ENCODE data around the gene ZNRF2.

ZNRF2 gene

DNA sequence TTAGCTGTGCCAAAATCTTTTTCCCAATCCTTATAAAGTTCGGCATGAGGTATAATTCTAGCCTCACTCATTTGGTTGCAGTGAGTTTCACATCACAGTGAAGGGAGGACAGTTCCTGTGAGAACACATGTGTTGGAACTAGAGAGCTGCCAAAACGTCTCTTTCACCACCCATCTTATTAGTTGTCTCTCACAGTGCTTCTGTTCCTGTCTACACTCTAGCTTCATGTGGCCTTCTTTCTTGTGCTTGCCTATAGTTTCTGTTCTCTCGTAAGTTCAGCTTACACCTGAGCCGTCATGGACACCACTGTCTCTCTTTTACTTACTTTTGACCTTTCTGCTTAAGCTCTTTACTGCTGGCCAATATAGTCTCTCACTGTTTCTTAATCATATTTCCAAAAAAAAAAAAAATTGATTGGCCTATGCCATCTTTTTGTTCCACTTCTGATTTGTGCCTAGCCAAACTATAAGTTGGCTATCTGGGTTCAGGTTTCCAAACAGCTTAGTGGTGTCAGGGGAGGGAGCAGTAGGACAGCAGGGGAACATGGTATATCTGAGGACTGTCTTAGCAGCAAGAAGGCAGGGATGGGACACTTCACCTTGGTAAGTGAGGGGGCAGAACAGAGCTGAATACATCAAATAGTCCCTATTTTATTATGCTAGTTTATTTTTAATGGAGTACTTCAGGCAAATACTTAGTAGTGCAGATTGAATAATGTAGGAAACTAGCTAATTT lies 38.0 kb downstream of the ZNRF2 start:
- Histone ChIP-seq H4K20me1 (ENCODE audit: insufficient read depth, low read length) (no peaks in the 10 kb centered on the region), H3K4me2 (ENCODE audit: low read depth, low read length) (peak overlapping the region; percentile 87), H3F3A (ENCODE audit: insufficient read depth, low read length) (peaks cover 27% of the 10 kb centered on the region), H3K9ac (ENCODE audit: low read length) (peak overlapping the region; percentile 52), H3K27me3 (replicated peaks; ENCODE audit: insufficient read depth, low read length) (no peaks in the 10 kb centered on the region), H3K36me3 (replicated peaks; ENCODE audit: insufficient read depth, low read length) (no peaks in the 10 kb centered on the region), H3K4me1 (ENCODE audit: low read length) (peaks cover 24% of the 10 kb centered on the region), H3K79me2 (ENCODE audit: low read length) (peaks cover 91% of the 10 kb centered on the region), H3K27ac (ENCODE audit: low read length) (peak overlapping the region; percentile 80), H3K4me3 (ENCODE audit: low read length) (peak overlapping the region; percentile 59), H2AFZ (ENCODE audit: low read length) (no peak overlapping the region; the same call in 1 of the 2 replicates), H3K9me2 (replicated peaks; ENCODE audit: insufficient read depth, low read length) (no peaks in the 10 kb centered on the region), H3K9me3 (replicated peaks; ENCODE audit: insufficient read depth, low read length) (no peaks in the 10 kb centered on the region)
- DNase-seq: peak; percentile 72
- TF ChIP-seq, protein P1, sequence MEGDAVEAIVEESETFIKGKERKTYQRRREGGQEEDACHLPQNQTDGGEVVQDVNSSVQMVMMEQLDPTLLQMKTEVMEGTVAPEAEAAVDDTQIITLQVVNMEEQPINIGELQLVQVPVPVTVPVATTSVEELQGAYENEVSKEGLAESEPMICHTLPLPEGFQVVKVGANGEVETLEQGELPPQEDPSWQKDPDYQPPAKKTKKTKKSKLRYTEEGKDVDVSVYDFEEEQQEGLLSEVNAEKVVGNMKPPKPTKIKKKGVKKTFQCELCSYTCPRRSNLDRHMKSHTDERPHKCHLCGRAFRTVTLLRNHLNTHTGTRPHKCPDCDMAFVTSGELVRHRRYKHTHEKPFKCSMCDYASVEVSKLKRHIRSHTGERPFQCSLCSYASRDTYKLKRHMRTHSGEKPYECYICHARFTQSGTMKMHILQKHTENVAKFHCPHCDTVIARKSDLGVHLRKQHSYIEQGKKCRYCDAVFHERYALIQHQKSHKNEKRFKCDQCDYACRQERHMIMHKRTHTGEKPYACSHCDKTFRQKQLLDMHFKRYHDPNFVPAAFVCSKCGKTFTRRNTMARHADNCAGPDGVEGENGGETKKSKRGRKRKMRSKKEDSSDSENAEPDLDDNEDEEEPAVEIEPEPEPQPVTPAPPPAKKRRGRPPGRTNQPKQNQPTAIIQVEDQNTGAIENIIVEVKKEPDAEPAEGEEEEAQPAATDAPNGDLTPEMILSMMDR (IDR thresholded peaks at IDR 0.05; ENCODE audit: low read length): no peak
- no peak for TF ChIP-seq EZH2phosphoT487 (IDR thresholded peaks at IDR 0.05; ENCODE audit: low read length)
- no peak for TF ChIP-seq EZH2 (optimal IDR thresholded peaks at IDR 0.05; ENCODE audit: low read depth, low read length)

DNA sequence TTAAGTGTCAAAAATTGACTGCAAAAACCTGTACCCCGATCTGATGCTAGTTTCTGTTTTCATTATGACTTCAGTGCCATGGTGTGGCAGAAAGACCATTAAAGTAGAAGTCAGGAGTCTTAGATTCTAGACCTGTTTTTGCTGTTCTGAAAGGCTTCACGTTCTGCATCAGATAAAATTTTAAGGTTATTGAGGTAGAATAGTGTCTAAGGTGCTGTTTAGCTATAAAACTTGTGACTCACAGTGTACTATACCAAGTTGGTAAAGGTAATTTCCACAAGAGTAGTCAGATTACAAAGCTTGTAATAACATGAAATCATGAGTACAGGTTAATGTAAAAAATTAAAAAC lies 38.6 kb downstream of the ZNRF2 start:
- H3K9ac ChIP-seq (ENCODE audit: low read length): peak overlapping the region; percentile 52; the same call in 1 of the 2 replicates
- H3K79me2 ChIP-seq (ENCODE audit: low read length): peaks cover 90% of the 10 kb centered on the region
- H3K27ac ChIP-seq (ENCODE audit: low read length): peak overlapping the region; percentile 80; the same call in 1 of the 2 replicates
- H3K27me3 ChIP-seq (replicated peaks; ENCODE audit: insufficient read depth, low read length): no peaks in the 10 kb centered on the region
- TF ChIP-seq EZH2 (optimal IDR thresholded peaks at IDR 0.05; ENCODE audit: low read depth, low read length) (no peak), EZH2phosphoT487 (IDR thresholded peaks at IDR 0.05; ENCODE audit: low read length) (no peak)
- TF ChIP-seq, protein P1 (IDR thresholded peaks at IDR 0.05; ENCODE audit: low read length): no peak
- H3K4me2 ChIP-seq (ENCODE audit: low read depth, low read length): peak overlapping the region; percentile 87
- H2AFZ ChIP-seq (ENCODE audit: low read length): no peak overlapping the region
- DNase-seq: peak; percentile 56
- H4K20me1 ChIP-seq (ENCODE audit: insufficient read depth, low read length): no peaks in the 10 kb centered on the region
- no peaks in the 10 kb centered on the region for H3K36me3 ChIP-seq (replicated peaks; ENCODE audit: insufficient read depth, low read length)
- H3K4me3 ChIP-seq (ENCODE audit: low read length): peak overlapping the region; percentile 59
- peaks cover 21% of the 10 kb centered on the region for H3K4me1 ChIP-seq (ENCODE audit: low read length)
- H3K9me3 ChIP-seq (replicated peaks; ENCODE audit: insufficient read depth, low read length): no peaks in the 10 kb centered on the region
- no peaks in the 10 kb centered on the region for H3K9me2 ChIP-seq (replicated peaks; ENCODE audit: insufficient read depth, low read length)
- peaks cover 27% of the 10 kb centered on the region for H3F3A ChIP-seq (ENCODE audit: insufficient read depth, low read length)

GRCh38 chr7:30327813-30328212 lies 43.4 kb downstream of the ZNRF2 start:
- TF ChIP-seq EZH2phosphoT487 (IDR thresholded peaks at IDR 0.05; ENCODE audit: low read length) (no peak), EZH2 (optimal IDR thresholded peaks at IDR 0.05; ENCODE audit: low read depth, low read length) (no peak)
- TF ChIP-seq, protein P1 (IDR thresholded peaks at IDR 0.05; ENCODE audit: low read length): no peak
- no peaks in the 10 kb centered on the region for H3K36me3 ChIP-seq (replicated peaks; ENCODE audit: insufficient read depth, low read length)
- H3K4me2 ChIP-seq (ENCODE audit: low read depth, low read length): no peak overlapping the region
- no peaks in the 10 kb centered on the region for H3K9me2 ChIP-seq (replicated peaks; ENCODE audit: insufficient read depth, low read length)
- no peak overlapping the region for H3K4me3 ChIP-seq (ENCODE audit: low read length)
- no peak overlapping the region for H3K9ac ChIP-seq (ENCODE audit: low read length)
- H3K79me2 ChIP-seq (ENCODE audit: low read length): peaks cover 93% of the 10 kb centered on the region
- DNase-seq: no peak
- peaks cover 32% of the 10 kb centered on the region for H3K4me1 ChIP-seq (ENCODE audit: low read length)
- no peak overlapping the region for H3K27ac ChIP-seq (ENCODE audit: low read length)
- no peaks in the 10 kb centered on the region for H4K20me1 ChIP-seq (ENCODE audit: insufficient read depth, low read length)
- peaks cover 17% of the 10 kb centered on the region for H3F3A ChIP-seq (ENCODE audit: insufficient read depth, low read length)
- H3K27me3 ChIP-seq (replicated peaks; ENCODE audit: insufficient read depth, low read length): no peaks in the 10 kb centered on the region
- no peak overlapping the region for H2AFZ ChIP-seq (ENCODE audit: low read length)
- H3K9me3 ChIP-seq (replicated peaks; ENCODE audit: insufficient read depth, low read length): no peaks in the 10 kb centered on the region
